Vagina (tissue), 2 donors: ENCODE measurements around the gene FAM163B.

Experiments used
- POLR2A ChIP-seq, 2 donors: fragments of 450-650 bp; IDR thresholded peaks; one replicate each; pipeline ENCODE4 v1.6.1; 2017; ENCODE audit warnings: antibody characterized with exemption in 2 of 2, mild to moderate bottlenecking in 2 of 2, moderate library complexity in 2 of 2
- POLR2AphosphoS5 ChIP-seq, 2 donors: sonication (generic); formaldehyde crosslinking; IDR thresholded peaks; one replicate each; pipeline ENCODE4 v1.9.0; 2017; ENCODE audit warnings: antibody characterized with exemption in 2 of 2, mild to moderate bottlenecking in 2 of 2, low read depth in 1 of 2; ENCODE audit not compliant: insufficient read depth in 1 of 2
- TF ChIP-seq, protein P1 (sequence below), 3 experiments: fragments of 450-650 bp in 2 of 3; fragments of 200-600 bp in 1 of 3; sonication (generic) in 1 of 3; IDR thresholded peaks; one replicate each; pipeline ENCODE4 v1.5.1; 2017 to 2019; ENCODE audit warnings: antibody characterized with exemption in 3 of 3, mild to moderate bottlenecking in 2 of 3, moderate library complexity in 2 of 3

- TF ChIP-seq, protein P1, sequence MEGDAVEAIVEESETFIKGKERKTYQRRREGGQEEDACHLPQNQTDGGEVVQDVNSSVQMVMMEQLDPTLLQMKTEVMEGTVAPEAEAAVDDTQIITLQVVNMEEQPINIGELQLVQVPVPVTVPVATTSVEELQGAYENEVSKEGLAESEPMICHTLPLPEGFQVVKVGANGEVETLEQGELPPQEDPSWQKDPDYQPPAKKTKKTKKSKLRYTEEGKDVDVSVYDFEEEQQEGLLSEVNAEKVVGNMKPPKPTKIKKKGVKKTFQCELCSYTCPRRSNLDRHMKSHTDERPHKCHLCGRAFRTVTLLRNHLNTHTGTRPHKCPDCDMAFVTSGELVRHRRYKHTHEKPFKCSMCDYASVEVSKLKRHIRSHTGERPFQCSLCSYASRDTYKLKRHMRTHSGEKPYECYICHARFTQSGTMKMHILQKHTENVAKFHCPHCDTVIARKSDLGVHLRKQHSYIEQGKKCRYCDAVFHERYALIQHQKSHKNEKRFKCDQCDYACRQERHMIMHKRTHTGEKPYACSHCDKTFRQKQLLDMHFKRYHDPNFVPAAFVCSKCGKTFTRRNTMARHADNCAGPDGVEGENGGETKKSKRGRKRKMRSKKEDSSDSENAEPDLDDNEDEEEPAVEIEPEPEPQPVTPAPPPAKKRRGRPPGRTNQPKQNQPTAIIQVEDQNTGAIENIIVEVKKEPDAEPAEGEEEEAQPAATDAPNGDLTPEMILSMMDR (IDR thresholded peaks at IDR 0.05) = no peak
- TF ChIP-seq POLR2A (IDR thresholded peaks at IDR 0.05) (no peak), POLR2AphosphoS5 (IDR thresholded peaks at IDR 0.05; ENCODE audit: insufficient read depth in 1 of 2, low read depth in 1 of 2) (no peak)
These were observed 2.9 kb upstream of the FAM163B start for GRCh38 chr9:133612051-133612450.
